Liver (tissue), 9 donors: ENCODE results near the gene KIAA0513. TPM values are rescaled to one million over a fixed set of nuclear protein-coding genes. Genes with fewer than 3 reads are reported as not detected.

Source experiments
- DNase-seq: peaks from one replicate; pipeline ENCODE4 v3.0.0-alpha.2; 2017; ENCODE audit warnings: low spot score
- H3K27ac ChIP-seq, 2 donors: one replicate each; pipeline ENCODE4 v1.7.0; 2013; ENCODE audit warnings: inconsistent platforms in 2 of 2, low read length in 2 of 2, control low read depth in 1 of 2, low read depth in 1 of 2, mild to moderate bottlenecking in 1 of 2
- H3K27me3 ChIP-seq, 4 donors: one replicate each; pipeline versions ENCODE4 v1.6.1 to v1.7.0; 2013; ENCODE audit warnings: low read length in 3 of 4, inconsistent platforms in 1 of 4, mild to moderate bottlenecking in 1 of 4, moderate library complexity in 1 of 4; ENCODE audit not compliant: control insufficient read depth in 4 of 4, insufficient read depth in 4 of 4
- H3K36me3 ChIP-seq, 4 donors: one replicate each; pipeline versions ENCODE4 v1.6.1 to v1.7.0; 2013; ENCODE audit warnings: low read length in 3 of 4, mild to moderate bottlenecking in 3 of 4, low read depth in 1 of 4, moderate library complexity in 1 of 4; ENCODE audit not compliant: control insufficient read depth in 4 of 4, insufficient read depth in 3 of 4
- H3K4me1 ChIP-seq, 4 donors: one replicate each; pipeline versions ENCODE4 v1.6.1 to v1.7.0; 2013; ENCODE audit warnings: low read length in 3 of 4, mild to moderate bottlenecking in 3 of 4, moderate library complexity in 1 of 4; ENCODE audit not compliant: control insufficient read depth in 4 of 4, insufficient read depth in 4 of 4
- H3K4me3 ChIP-seq, 3 donors: one replicate each; pipeline versions ENCODE4 v1.6.1 to v1.7.0; 2013; ENCODE audit warnings: low read length in 3 of 3, control low read depth in 1 of 3, low read depth in 1 of 3, mild to moderate bottlenecking in 1 of 3
- H3K9ac ChIP-seq, 2 donors: one replicate each; pipeline ENCODE4 v1.7.0; 2013; ENCODE audit warnings: low read length in 2 of 2, mild to moderate bottlenecking in 2 of 2, moderate library complexity in 2 of 2, control low read depth in 1 of 2, low read depth in 1 of 2
- H3K9me3 ChIP-seq, 4 donors: one replicate each; pipeline versions ENCODE4 v1.6.1 to v1.7.0; 2013; ENCODE audit warnings: low read length in 3 of 4; ENCODE audit not compliant: control insufficient read depth in 4 of 4
- ATF3 ChIP-seq: IDR thresholded peaks from 2 replicates; pipeline ENCODE4 v1.6.1; 2016; ENCODE audit warnings: antibody characterized with exemption
- EGR1 ChIP-seq, 2 donors: IDR thresholded peaks; 2 replicates each; pipeline ENCODE4 v1.6.1; 2016 to 2018; ENCODE audit warnings: antibody characterized with exemption in 2 of 2, low read depth in 2 of 2
- FOXA2 ChIP-seq: IDR thresholded peaks from 2 replicates; pipeline ENCODE4 v1.6.1; 2016; ENCODE audit warnings: antibody characterized with exemption
- GABPA ChIP-seq, 2 donors: IDR thresholded peaks in 1 of 2; conservative IDR thresholded peaks in 1 of 2; 2 replicates each; pipeline ENCODE4 v1.6.1; 2016; ENCODE audit warnings: antibody characterized with exemption in 2 of 2, mild to moderate bottlenecking in 1 of 2, moderate library complexity in 1 of 2
- HNF4A ChIP-seq, 2 donors: conservative IDR thresholded peaks; 2 replicates each; pipeline ENCODE4 v1.6.1; 2016; ENCODE audit warnings: antibody characterized with exemption in 2 of 2, mild to moderate bottlenecking in 2 of 2
- HNF4G ChIP-seq: IDR thresholded peaks from 2 replicates; pipeline ENCODE4 v1.6.1; 2016; ENCODE audit warnings: antibody characterized with exemption
- JUND ChIP-seq, 2 donors: IDR thresholded peaks; 2 replicates each; pipeline ENCODE4 v1.6.1; 2016; ENCODE audit warnings: antibody characterized with exemption in 2 of 2
- NR2F2 ChIP-seq: IDR thresholded peaks from 2 replicates; pipeline ENCODE4 v1.6.1; 2016; ENCODE audit warnings: antibody characterized with exemption
- RAD21 ChIP-seq, 2 donors: IDR thresholded peaks; 2 replicates each; pipeline ENCODE4 v1.6.1; 2016; ENCODE audit warnings: antibody characterized with exemption in 2 of 2, mild to moderate bottlenecking in 2 of 2
- RXRA ChIP-seq, 2 donors: IDR thresholded peaks; 2 replicates each; pipeline ENCODE4 v1.6.1; 2017 to 2018; ENCODE audit warnings: antibody characterized with exemption in 2 of 2, mild to moderate bottlenecking in 1 of 2
- TAF1 ChIP-seq: conservative IDR thresholded peaks from 2 replicates; pipeline ENCODE4 v1.6.1; 2016; ENCODE audit warnings: antibody characterized with exemption, mild to moderate bottlenecking
- YY1 ChIP-seq: IDR thresholded peaks from 2 replicates; pipeline ENCODE4 v1.6.1; 2016; ENCODE audit warnings: antibody characterized with exemption, mild to moderate bottlenecking
- ZBTB33 ChIP-seq: IDR thresholded peaks from 2 replicates; pipeline ENCODE4 v1.6.1; 2016; ENCODE audit warnings: antibody characterized with exemption
- WGBS: extraction: QIAGEN DNeasy Blood & Tissue Kit; methylation state at CpG from one replicate; pipeline ENCODE4 v1.1.7; 2013; 5-methylcytosine and 5-hydroxymethylcytosine counted together
- polyA plus RNA-seq, 2 donors: library from polyadenylated mRNA; stranded (reverse) in 1 of 2; unstranded in 1 of 2; fragments of 200-250 nt in 1 of 2; fragments of >200 nt in 1 of 2; fragmentation: Nextera tagmentation in 1 of 2; extraction: Ambion mirVana in 1 of 2; gene quantifications; one replicate each; pipeline versions ENCODE4 v1.2.1 to v1.2.3, GENCODE V29; 2013 to 2015
- total RNA-seq, 2 donors: library from RNA; depleted of rRNA; stranded (reverse); fragments of >200 nt; gene quantifications; one replicate each; pipeline ENCODE4 v1.2.3, GENCODE V29; 2014
- TF ChIP-seq, protein P1 (sequence below): IDR thresholded peaks from 2 replicates; pipeline ENCODE4 v1.6.1; 2016; ENCODE audit warnings: antibody characterized with exemption
- TF ChIP-seq, protein P2 (sequence below): IDR thresholded peaks from 2 replicates; pipeline ENCODE4 v1.6.1; 2016; ENCODE audit warnings: antibody characterized with exemption, mild to moderate bottlenecking
- TF ChIP-seq, protein P3 (sequence below): fragments of 150-350 bp; IDR thresholded peaks from 2 replicates; pipeline ENCODE4 v1.5.1; 2017; ENCODE audit warnings: improper control_type of control experiment, low read depth, low read length; ENCODE audit not compliant: missing input control
- donor health status: healthy.
- donor health status: healthy.
- donor health status: healthy.
- donor health status: healthy.
- donor health status: healthy.

Gene KIAA0513
- total and polyA plus RNA-seq, 4 donors, result 1.5 to 5.9 (median 2.9) TPM

GRCh38 chr16:84986879-84987278, 40.7 kb upstream of the KIAA0513 start:
- peaks cover 0 to 3% (median 0%) of the 10 kb centered on the region in 4 donors for H3K4me1 ChIP-seq
- no peak overlapping the region for H3K9ac ChIP-seq
- 100% methylated on average over 1 of the region's 1 CpG for WGBS
- no peak for DNase-seq
- peaks cover 8 to 41% (median 30%) of the 10 kb centered on the region in 4 donors for H3K36me3 ChIP-seq
- H3K4me3 ChIP-seq, result no peak overlapping the region
- H3K27me3 ChIP-seq, result no peaks in the 10 kb centered on the region
- no peaks in the 10 kb centered on the region for H3K9me3 ChIP-seq
- H3K27ac ChIP-seq, result no peak overlapping the region
- TF ChIP-seq, protein P1, sequence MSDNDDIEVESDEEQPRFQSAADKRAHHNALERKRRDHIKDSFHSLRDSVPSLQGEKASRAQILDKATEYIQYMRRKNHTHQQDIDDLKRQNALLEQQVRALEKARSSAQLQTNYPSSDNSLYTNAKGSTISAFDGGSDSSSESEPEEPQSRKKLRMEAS, result no peak
- no peak for TF ChIP-seq FOXA2
- no peak for TF ChIP-seq ATF3
- TF ChIP-seq NR2F2, result no peak
- TF ChIP-seq, protein P2, sequence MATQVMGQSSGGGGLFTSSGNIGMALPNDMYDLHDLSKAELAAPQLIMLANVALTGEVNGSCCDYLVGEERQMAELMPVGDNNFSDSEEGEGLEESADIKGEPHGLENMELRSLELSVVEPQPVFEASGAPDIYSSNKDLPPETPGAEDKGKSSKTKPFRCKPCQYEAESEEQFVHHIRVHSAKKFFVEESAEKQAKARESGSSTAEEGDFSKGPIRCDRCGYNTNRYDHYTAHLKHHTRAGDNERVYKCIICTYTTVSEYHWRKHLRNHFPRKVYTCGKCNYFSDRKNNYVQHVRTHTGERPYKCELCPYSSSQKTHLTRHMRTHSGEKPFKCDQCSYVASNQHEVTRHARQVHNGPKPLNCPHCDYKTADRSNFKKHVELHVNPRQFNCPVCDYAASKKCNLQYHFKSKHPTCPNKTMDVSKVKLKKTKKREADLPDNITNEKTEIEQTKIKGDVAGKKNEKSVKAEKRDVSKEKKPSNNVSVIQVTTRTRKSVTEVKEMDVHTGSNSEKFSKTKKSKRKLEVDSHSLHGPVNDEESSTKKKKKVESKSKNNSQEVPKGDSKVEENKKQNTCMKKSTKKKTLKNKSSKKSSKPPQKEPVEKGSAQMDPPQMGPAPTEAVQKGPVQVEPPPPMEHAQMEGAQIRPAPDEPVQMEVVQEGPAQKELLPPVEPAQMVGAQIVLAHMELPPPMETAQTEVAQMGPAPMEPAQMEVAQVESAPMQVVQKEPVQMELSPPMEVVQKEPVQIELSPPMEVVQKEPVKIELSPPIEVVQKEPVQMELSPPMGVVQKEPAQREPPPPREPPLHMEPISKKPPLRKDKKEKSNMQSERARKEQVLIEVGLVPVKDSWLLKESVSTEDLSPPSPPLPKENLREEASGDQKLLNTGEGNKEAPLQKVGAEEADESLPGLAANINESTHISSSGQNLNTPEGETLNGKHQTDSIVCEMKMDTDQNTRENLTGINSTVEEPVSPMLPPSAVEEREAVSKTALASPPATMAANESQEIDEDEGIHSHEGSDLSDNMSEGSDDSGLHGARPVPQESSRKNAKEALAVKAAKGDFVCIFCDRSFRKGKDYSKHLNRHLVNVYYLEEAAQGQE, result no peak
- TF ChIP-seq HNF4G, result no peak
- no peak for TF ChIP-seq HNF4A (conservative IDR thresholded peaks at IDR 0.05)
- TF ChIP-seq YY1, result no peak
- no peak for TF ChIP-seq TAF1
- TF ChIP-seq GABPA (IDR thresholded peaks at IDR 0.05 in 1 of 2, conservative IDR thresholded peaks at IDR 0.05 in 1 of 2), result no peak
- TF ChIP-seq RAD21 (IDR thresholded peaks at IDR 0.05), result no peak
- TF ChIP-seq, protein P3, sequence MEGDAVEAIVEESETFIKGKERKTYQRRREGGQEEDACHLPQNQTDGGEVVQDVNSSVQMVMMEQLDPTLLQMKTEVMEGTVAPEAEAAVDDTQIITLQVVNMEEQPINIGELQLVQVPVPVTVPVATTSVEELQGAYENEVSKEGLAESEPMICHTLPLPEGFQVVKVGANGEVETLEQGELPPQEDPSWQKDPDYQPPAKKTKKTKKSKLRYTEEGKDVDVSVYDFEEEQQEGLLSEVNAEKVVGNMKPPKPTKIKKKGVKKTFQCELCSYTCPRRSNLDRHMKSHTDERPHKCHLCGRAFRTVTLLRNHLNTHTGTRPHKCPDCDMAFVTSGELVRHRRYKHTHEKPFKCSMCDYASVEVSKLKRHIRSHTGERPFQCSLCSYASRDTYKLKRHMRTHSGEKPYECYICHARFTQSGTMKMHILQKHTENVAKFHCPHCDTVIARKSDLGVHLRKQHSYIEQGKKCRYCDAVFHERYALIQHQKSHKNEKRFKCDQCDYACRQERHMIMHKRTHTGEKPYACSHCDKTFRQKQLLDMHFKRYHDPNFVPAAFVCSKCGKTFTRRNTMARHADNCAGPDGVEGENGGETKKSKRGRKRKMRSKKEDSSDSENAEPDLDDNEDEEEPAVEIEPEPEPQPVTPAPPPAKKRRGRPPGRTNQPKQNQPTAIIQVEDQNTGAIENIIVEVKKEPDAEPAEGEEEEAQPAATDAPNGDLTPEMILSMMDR, result no peak
- TF ChIP-seq JUND (IDR thresholded peaks at IDR 0.05), result no peak
- TF ChIP-seq ZBTB33, result no peak
- no peak for TF ChIP-seq EGR1 (IDR thresholded peaks at IDR 0.05; ENCODE audit: low read depth in 2 of 2)
- no peak for TF ChIP-seq RXRA (IDR thresholded peaks at IDR 0.05)
